ENCODE measurements around the gene CFAP61.
"Not testable (repeated sequence)": the region's sequence is repeated elsewhere in the genome, so short reads cannot be mapped to it uniquely, and the experiment has no call there.

CFAP61 gene, protein sequence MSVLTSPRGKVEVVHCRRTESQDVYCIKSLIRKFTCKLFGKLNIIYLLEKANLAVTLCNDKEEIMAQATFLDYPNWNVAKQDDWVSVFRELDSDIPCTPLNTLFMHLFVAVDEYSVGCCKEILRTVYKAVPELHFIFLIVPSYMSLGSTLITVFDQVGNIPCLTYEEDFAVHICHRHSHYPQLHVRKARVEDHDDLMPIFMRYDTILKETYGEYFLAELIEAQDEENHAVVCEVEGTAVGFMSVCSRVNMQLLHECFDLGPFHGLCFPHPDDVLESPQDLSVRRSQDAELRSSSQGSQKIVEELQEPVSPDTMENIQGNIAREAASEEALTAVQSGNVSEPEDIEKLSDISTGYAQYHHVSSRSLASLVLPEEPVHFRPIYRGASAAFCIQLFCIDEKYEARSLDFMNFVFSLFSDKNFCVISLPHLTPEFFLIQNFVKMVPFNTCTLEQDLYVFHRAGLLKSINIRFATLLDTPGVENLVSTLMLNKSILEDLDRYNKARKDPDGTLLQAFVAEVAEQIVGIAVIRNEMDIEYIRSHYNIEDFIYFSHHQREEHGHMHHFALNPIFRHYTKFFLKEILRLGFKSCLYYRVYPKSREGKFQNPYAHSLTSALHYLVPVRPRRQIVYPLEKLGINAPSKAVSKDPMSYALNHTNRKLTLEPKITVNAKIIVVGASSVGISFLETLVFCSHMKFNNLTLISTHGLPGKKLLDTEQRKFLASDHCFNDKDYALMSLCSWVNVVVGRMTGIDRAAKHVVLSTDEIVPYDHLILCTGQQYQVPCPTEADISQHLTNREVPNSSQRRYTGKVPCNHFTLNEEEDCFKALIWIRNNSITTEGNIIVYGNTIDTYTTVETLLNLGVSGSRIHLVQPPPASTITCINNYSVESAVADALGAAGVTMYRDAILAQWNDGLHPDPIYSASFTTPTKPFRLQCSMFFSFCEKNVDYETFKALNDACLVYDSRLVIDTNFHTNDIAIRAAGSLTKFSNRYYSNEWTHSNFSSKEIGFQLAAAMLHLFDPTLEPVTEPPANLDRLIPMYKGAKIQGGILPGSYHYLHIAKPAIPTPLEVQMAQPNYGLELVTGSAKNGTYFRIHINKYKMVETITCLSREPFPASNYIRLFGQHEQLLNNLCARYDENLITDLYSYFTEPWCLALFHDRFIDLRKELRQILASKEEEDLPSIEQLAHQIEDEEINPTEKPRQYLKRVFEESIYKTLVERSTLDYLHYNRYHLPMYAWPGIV

DNA sequence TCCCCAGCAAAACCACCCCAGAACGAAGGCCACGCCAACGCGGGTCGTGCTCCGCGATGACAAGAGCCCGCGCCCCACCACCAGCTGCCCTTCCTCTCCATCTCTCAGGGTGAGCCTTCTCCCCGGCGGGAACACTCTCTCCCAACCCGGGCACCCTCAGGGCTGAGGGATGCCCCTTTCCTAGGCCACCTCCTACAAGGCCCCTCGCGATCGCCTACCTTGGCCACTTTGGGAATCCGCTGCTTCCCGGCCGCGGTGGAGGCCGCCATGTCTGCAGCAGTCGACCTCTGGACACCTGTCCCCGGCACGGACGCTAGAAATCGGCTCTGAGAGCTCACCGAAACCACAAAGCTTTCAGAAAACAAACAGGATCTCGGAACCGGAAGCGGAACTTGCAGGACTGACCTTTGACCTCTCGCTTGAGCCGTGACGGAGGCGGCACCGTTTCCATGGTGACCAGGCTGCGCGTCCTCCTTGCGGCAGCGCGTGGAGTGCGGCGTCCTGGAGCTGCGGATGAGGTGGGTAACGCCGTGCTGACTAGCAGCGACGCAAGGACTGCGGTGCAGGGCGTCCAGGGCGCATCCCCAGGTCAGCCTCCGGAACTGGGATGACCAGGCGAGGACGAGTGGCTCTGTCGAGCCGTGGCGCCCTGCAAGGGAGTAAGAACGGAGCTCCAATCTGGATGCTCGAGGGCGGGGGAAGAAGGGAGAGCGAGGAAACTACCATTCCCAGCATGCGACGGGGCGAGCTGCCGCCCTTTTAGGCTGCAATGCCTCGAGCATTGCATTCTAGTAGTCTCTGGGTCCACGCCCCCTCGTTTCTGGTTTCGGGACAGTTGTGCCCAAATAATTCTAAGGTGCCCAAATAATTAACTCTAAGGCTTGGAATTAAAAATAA, at the start of gene CFAP61, which contains the start of gene CRNKL1:
TSS of gene CFAP61 (plus strand) at position 459 of the 897 bp plus-strand sequence. CDS start 4,122 bp downstream, outside the sequence.
TSS of gene CRNKL1 (minus strand) at position 393 of the 897 bp plus-strand sequence. CDS start at position 269, 124 bp downstream.
- peak; percentile 95 for DNase-seq (ENCODE audit: low read depth)

DNA sequence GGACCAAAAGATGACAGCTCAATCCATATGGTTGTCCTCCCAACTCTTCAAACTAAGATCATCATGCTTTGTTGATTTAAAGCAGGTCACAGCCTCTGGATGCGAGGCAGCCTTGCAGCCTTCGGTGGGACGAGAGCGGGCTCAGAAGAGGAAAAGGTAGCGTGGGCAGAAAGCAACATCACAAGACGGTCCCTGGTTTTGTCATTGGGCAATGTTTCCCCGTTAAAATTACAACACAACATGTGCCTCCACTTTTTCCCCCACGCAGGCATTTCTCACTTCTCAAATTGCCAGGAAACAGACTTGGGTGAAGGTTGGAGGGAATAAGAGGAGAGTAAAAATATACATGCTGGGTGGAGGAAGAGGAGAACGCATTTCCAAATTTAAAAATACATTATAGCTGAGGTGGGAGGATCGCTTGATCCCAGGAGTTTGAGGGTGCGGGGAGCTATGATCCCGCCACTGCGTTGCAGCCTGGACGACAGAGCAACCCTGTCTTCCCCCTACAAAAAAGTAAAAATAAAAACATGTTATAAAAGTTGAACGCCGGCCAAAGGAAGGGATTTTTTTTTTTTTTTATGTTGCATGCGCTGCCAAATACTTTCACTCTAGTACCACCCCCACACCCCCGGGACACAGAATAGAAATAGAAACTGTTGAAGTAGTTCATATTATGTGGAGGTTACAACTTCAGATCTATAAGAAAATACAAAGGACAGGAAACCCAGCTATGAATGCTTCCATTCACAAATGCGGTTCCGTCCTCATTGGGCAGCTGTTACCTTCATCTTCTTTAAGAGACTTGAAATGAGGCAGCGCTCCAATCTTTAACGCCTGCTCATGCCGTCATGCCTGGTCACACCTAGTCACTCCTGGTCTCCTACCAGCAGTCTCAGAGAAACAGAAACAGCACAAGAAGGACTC, 49.0 kb upstream of the CFAP61 start:
- peak; percentile 20 for DNase-seq (ENCODE audit: low read depth)

DNA sequence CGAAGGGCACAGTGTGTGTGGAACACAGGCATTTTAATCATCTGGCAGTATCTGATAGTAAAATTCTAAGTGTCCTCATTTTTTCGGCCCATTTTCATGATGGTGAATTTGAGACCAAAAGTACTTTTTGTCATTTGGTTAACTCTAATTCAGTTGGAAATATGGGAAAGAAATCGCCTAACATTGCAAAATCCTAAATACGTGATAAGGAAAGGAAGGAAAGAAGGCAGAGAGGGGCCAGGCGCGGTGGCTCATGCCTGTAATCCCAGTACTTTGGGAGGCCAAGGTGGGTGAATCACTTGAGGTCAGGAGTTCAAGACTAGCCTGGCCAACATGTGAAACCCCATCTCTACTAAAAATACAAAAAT, 48.4 kb upstream of the CFAP61 start:
- DNase-seq (ENCODE audit: low read depth) = not testable (repeated sequence)

DNA sequence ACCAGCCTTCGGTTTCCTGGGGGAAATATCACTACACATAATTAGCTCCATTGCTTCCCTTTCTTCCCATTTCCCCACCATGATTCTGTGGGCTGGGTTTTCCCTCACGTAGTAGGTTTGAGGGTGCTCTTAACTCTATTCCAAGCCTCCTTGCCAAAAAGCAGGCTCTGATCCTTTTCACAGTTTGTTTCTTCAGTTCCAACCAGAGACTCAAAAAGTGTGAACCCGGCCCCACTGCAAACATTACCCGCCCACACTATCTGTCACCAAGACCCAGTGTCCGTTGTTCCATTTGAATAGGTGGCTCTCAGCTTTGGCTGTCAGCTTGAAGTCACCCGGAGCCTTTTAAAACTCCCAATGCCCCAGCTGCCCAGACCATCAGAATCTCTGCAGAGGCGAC, 47.0 kb upstream of the CFAP61 start:
- no peak for DNase-seq (ENCODE audit: low read depth)

DNA sequence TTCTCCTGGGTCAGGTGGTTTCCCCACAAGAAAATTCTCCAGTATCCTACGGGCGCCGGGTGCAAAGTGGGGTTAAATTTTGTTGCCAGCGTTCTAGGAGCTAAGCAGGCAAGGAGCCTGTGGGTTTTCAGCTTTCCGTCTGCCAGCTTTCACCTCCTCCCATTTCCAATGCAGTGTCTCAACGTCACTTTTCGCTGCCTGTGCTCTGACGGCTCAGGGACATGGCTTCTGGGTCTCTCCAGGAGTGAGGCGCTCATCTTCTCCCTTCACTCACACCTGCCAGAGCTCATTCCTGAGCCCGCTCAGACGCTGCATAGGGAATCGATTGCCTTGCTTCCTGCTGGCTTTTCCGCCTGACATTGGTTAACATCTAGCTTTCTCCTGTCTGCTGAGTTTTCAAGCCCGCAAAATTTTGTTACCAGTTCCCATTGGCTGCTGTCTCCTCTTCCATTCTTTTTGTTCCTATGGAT, 42.5 kb upstream of the CFAP61 start:
- no peak for DNase-seq (ENCODE audit: low read depth)

DNA sequence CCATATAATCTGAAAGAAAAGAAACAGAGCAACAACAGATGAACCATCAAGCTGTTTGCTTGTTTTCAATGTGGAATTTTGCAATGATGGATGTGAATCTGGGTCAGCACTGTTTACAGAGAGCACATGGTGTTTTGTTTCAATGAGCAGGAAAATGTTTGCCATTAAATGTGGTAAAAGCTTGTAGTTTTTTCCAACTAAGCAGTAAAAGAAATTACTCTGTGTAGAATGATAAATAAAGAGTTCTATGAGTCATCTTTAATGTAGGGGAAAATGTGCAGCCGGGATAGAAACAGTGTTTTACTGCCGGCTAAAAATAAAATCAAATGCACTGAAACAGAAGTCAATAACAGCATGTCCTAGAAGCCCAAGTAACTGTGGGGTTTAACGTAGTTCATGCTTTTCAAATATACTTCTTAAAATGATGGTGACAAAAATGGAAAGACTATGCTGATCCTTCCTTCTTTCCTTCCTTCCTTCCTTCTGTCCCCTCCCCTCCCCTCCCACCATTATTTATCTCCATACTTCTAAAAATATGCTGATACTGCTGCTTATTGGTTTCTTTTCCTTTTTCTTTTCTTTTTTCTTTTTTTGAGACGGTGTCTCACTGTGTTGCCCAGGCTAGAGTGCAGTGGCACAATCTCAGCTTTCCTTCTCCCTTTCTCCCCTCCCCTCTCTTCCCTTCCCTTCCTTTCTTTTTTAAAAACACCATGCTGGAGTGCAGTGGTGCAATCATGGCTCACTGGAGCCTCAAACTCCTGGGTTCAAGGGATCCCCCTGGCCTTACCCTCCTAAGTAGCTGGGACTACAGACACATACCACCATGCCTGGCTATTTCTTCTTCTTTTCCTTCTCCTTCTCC, 41.5 kb upstream of the CFAP61 start:
- DNase-seq (ENCODE audit: low read depth) = peak; percentile 83

DNA sequence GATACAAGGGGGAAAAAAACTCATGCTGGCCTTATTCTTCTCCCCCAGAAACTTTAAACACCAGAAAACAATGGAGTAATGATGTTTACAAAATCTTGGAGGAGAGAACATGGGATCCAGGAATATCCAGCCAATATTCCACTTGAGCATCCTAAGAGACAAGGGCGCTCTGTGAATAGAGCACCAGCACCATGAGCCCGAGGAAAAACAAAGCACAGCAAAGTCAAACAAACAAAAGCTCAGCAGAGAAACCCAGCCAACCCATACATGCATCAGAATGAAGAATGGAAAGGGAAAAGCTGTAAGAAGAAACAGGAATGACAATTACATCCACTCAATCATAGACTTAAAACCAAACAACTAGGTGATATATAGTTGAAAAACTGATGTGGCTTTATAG, 39.8 kb upstream of the CFAP61 start:
- DNase-seq (ENCODE audit: low read depth) = no peak

DNA sequence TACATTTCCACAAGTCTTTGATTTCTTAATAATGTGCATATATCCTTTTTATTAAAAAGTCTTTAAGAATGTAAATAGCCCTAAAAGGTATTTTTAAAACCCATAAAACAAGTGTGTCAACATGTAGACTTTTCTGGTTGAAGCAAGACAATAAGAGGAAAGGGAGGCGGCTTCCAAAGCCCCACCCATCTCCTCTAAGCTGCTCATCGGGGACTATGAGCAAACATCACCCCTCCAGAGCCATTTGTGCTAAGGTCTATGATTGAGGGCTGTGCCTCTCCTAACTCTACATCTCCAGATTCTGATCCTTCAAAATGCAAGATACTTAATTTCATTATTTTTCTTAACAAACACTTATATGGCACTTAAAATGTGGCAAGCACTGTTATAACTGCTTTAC, 37.7 kb upstream of the CFAP61 start:
- no peak for DNase-seq (ENCODE audit: low read depth)

DNA sequence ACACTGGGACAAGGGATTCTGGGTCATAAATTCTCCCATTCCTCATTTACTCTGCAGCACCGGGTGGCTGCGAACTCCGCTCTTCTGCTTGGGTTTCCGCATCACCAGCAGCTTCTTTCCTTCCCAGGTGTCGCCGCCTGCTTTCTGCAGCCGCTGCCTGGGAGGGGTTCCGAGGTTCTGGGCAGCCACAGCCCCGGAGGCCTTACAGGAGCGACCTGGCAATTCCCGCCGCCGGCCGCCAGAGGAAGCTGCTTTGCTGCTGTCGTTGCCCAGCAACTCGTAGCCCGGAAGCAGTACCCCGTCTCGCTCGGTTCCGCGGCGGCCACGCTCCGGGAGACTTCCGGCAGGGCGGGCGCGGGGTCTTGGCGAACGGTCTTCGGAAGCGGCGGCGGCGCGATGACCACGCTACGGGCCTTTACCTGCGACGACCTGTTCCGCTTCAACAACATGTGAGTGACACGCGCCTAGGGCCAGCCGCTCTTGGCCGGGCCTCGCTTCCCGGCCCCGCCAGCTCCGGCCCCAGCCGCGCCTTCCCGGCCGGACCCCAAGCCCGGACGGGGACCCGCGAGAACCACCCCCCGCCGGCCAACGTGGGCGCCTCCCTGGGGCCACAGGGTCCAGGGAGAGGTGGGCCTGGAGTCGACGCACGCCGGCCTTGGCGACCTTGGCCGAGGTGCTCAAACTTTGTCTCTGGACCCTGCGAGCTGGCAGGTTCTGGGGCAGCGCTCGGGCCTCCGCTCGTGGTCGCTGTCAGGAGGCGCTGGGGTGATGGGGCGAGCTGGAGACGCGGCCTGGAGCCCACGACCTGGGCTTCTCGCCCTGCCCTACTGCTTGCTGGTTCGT, 35.1 kb upstream of the CFAP61 start, which contains the start of gene NAA20:
TSS of gene NAA20 (plus strand) at position 362 of the 843 bp plus-strand sequence. CDS start at position 397, 35 bp downstream.
- peak; percentile 92 for DNase-seq (ENCODE audit: low read depth)

DNA sequence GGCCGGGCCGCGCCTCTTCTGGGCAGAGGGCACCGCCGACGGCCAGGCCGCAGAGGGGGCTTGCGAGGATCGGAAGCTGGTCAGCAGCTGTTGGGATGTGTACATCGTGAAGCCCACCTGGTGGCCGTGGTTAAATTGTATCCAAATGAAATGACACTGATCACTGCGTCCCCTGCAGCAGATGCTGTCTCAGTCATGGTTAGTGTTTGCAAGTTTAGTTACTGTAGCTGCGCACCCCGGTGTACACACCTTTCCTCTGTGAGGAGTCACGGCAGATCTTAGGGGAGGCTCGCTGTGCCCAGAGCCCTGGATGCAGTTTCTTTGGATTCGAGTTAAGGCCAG, 34.5 kb upstream of the CFAP61 start:
- no peak for DNase-seq (ENCODE audit: low read depth)

DNA sequence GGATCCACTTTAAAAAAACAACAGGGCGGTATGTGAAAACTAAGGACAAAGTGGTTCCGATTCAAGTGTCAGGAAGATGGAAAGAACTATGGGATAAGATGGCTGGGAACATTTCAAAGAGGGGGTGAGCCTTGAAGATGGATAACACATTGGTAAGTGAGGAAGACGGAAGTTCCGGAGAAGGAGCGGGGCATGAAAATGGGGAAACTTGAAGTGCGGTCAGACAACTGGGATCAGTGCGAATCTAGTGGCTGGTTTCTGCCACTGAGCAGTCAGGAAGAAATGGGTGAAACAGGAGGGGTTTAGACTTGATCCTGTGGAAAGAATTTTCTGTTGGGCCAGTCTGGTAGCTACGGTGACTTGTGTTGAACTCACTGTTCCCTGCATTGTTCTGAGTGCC, 34.0 kb upstream of the CFAP61 start:
- no peak for DNase-seq (ENCODE audit: low read depth)

DNA sequence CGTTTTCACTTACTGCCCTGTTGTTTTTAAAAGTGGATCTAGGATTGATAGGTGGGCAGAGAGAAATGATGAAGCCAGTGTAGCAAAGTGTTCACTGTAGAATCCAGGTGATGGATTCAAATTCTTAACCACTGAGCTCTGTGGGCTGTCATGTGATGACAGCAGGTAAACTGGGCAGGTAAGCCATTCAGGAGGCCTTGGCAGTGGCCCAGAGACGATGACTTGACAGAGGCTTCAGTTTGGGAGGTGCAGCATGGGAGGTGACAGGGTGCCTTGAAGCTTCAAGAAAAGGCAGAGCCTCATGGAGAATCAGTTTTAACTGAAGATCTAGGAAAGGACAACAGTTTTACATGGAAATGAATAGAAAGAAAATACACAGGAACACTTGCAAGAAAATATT, 33.2 kb upstream of the CFAP61 start:
- no peak for DNase-seq (ENCODE audit: low read depth)

DNA sequence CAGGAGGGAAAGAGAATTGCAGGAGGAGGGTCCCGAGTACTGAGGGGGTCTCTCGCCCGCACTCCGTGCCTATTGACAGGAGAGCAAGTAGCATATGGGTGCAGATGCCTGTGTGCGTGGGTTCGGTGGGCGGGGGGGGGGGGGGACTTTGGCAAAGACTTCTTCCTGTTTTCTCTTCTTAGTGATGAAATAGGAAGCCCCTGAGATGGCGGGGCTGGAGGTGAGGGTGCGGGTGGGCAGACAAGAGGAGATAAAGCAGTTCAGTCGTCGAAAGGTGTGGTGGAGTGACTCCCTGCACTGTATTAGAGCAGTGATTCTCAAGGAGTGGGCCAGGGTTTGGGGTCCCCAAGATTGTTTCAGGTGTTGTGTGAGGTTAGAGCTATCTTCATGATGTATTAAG, 31.4 kb upstream of the CFAP61 start:
- DNase-seq (ENCODE audit: low read depth) = no peak

DNA sequence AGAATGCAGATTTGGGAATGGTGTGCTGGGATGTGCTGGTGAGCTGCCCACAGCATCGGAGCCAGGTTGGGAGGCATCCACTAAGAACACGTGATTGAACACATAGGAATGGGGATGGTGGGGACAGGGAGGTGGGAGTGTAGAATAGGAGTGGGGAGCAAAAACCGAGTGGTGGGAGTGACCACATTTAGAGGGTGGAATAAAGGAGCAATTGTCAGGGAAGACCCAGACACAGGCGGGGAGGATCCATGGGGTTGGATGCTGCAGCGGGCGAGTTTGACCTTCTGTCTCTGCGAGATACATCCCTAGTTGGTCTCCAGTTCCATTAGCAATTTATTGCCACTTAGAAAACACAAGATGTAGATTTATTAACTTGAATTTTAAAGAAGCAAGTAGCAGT, 30.5 kb upstream of the CFAP61 start:
- DNase-seq (ENCODE audit: low read depth) = no peak

DNA sequence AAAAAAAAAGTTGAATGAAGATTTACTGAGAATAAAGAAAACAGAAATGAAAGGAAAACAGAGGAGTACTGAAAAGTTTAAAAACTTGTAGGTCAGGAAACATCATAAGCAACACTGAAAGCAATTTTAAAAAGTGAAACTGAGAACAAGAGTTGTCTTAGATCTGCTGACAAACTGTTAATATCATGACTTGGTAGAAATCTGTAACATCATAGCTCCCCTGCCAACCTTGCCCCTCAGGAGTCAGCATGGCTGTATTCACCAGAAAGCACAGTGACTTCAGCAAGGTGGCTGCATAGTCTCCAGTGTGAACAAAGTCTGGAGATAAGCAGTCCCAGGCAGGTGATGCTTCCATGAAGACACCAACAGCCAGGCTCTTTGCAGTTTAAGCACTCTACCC, 29.8 kb upstream of the CFAP61 start:
- DNase-seq (ENCODE audit: low read depth) = no peak

DNA sequence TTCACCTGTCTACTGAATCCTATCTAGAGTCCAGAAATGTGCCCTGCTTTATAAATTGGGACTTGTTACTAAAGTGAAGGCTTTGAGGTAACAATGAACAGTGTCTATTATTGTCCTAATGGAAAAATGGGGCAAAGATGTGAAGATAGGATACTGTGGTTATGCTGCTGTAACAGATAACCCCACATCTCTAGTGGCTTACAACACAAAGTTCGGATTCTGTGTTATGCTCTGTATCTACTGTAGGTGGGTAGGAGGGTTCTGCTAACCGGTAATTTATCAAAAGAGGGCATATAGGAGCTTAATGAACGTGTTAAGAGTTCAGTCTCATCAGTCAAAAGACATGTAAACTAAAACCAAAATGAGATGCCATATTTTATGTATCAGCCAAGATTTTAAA, 28.9 kb upstream of the CFAP61 start:
- no peak for DNase-seq (ENCODE audit: low read depth)

DNA sequence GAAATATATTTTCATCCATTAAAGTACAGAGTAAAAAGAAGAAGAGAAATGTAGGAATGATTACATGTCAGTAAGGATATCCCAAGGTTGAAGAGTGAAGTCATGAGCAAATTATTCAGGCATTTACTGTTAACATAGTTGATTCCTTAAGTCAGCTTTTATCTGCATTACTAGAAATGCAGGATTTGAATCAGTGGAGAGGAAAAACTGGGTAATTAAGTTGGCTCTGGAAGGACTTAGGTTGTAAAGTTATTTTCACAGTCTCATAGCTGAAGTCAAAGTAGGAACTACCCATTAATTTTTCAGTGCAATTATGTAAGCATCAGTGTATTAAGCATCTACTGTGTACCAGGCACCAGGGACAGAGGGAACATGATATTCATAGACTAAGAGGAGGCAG, 27.4 kb upstream of the CFAP61 start:
- DNase-seq (ENCODE audit: low read depth) = peak; percentile 73

DNA sequence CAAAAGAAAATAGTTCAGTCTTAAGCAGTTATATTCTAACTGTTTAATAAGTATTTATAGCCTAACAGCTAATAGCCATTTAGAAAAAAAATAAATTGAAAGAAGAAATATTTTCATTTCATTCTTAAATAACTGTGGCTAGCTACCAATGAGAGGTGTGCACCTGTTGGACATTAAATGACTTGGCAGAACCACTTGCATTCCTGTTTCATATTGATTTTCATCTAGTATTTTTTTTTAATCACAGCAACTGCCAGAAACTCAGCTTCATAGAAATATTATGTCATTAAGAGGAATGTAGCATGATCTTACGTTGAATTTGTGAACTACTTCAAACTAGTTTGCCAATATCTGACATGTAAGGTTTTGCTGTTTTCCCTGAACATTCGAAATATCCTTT, 25.0 kb upstream of the CFAP61 start:
- DNase-seq (ENCODE audit: low read depth) = no peak
